GM18861 (cell line): Measurements from ENCODE around the gene ARHGAP30.

ENCODE experiments used
- ATAC-seq: cut with Tn5 transposase; IDR thresholded peaks from one replicate; pipeline ENCODE4 v1.9.1; 2021; ENCODE audit not compliant: unreplicated experiment

ARHGAP30 gene

DNA sequence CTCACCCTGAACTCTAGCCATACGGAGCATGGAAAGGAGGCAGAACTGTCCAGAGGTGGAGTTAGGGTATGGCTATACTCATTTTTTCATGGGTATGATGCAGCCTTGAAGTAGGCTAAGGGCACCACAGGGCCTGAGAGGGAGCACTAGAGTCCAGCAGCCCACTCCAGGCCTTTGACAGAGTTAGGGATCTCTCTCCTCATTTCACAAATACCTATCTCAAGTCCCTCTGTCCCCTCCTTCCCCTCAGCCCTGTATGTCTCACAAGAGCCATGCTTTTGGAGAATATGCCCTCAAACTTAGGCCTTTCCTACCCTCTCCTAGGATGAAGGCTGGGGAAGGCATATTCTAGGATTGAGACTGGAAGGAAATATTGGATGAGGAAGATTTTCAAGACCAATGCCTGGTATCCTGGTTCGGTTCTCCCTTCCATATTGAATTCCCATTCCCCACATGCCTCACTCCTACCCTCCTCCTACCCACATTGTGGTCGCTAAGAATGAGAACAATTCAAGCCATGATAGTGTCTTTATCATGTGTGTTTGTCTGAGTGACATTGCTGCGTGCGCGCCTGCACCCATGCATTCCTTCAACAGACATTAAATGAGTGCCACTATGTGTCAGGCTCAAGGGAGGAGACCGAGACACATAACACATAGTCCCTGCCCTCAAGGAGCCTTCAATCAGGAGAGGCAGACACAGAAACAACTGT lies 22.3 kb upstream of the ARHGAP30 start:
- no peak for ATAC-seq

DNA sequence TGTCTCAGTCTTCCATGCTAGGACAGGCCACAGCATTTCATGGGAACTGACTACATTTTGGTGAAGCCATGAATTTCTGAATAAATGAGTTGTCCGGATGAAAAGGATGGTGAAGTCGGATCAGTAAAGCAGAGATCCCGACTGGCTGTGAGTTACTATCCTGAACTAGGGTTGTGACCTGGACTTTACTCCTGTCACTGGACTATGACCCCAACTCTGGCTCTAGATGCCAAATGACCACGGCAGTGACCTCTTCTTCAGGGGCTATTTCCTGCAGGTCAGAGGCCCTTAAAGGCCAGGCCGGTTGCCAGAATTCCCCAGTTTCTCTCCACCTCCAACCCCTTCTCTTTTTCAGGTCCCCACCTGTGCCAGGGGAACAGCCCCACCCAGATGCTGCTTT lies 21.4 kb upstream of the ARHGAP30 start:
- no peak for ATAC-seq

DNA sequence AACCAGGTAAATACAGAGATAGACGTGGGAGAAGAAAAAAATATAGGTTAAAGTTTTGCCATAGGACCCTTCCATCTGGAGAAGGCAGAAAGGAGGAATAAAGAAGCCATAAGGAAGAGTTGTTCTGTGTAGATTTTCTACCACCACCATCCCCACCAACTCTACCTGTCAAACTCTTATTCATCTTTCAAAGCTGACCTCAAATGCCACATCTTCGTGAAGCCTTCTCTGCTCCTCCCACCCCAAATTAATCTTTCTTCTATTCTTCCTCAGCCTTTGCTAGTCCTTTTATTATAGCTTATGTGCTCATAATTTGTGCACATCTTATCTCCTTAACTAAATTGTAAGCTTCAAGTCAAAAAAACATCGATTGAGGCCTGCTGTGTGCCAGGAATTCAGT lies 20.9 kb upstream of the ARHGAP30 start:
- no peak for ATAC-seq

DNA sequence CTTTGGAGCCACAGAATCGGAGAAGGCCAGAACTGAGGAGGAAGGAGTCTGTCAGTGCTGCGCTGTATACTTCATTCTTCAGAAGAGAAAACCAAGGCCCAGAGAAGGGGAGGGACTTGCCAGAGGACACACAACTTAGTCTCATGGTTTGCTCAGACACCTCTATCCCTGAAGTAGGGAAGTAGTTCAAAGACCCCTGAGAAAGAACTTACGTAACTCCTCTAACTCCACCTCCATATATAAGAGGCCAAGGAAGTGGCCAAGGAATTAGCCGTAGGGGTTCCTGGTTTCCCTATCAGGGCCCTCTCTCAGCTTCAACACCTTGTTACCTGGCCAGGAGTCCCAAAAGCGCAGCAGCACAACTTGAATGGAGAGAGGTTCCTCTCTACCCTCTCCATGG lies 20.2 kb upstream of the ARHGAP30 start:
- ATAC-seq = no peak

DNA sequence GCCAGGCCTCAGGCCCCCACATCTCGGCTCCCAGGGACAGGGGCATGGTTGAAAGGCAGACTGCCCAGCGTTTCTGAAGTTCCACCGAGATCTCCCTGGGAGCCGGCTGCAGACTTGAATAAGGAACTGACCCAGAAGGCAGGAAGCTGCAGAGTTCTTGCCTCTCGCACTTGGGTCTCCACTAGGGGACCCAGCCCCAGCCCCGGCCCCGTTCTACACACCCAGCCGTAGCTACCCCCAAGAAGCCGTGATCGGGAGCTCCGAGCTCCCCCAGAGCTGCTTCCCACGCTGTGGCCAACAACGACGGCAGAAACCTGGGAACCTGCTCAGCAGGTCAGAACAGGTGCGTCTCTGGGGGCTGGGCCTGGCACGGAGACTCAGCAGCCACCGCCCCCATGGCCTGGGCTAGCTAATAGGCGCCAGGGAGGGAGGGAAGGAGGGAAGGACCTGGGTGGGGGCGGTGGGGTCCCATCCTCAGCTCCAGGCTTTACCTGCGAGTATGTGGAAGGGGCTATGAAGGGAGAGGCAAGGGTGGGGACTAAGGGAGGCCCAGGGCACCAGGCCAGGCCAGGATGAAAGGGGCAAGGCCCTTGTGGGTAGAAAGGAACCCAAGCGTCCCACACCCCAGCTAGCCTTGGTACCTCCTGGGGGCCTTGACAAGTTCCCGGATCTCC lies 19.7 kb upstream of the ARHGAP30 start, which contains the start of gene NECTIN4:
Gene NECTIN4, minus strand, starts transcription at position 308 of the 674 bp plus-strand sequence. Its CDS starts 262 bp downstream, at position 46.
- ATAC-seq = no peak

DNA sequence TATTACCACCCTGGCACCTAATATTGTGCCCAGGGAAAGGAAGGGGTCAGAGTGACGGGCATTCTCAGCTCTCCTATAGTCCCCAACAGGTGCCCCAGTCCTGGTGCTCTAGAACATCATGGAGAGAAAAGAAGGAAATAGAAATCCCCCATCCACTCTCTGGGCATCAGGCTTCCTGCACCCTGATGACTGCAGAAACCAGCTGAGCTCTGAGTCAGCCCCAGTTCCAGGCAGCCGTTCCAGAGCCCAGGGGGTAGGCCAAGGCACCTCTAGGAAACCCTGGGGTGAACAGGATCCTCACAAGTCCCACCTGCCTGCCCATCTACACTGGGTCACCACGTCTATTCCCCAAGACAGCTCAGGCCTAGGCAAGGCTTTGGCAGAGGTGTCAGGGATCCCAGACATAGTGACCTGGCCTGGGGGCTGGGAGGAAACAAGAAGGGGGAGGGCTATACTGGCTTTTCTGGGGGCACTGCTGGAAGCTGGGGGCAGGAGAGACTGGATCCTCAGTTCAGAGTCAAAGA lies 19.0 kb upstream of the ARHGAP30 start:
- no peak for ATAC-seq

DNA sequence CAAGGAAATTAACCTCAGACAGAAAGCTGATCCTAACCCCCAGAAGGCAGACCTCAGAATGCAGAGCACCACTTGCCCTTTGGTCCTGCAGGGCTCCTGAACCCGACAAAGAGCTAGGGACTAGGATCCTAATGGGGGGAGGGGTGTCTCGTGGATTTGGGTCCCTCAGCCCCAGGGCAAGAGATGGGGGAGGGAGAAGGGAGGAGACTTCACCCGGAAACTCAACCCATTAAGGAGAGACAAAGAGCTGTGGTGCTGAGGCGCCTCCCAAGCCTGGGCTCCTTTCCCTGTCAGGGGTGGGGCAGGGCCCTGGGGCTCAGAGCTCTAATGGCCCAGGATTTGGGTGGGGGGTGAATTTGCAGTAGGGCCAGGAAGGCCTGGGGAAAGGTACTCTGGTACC lies 16.8 kb upstream of the ARHGAP30 start:
- no peak for ATAC-seq

DNA sequence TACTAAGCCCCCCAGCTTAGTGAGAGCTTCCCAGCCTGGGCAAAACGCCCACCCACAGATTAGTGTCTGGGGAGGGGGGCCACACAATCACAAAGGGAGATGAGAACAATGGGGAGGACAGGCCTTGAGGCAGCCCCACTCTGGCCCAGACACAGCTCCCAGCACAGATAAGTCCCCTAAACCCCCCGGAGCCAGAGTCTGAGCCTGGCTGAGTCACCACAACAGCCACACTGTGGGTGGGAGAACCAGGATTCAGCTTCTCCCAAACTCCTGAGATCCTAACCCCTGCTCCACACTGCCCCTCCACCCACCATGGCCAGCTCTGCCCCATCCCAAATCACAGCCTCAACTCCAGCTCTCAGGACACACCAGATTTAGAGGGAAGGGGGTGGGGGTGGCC lies 15.5 kb upstream of the ARHGAP30 start:
- no peak for ATAC-seq

DNA sequence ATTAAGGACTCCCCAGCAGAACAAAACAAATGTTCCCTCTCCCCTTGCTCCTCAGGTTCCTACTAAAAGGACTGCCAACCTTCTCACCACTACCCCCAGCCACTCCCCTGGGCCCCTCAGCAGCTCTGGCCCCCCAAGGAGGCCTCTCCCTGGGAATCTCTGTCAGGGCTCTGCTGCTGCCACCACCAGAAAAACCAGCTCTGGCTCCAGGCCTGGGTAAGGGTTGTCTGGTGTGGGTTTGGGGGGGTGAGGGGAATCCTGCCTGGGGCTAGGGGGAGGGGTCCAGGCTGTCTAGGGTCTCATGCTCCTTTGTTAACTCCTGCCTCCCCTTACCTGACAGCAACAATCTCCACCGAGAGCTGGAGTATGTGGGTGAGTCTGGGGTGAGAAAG lies 14.9 kb upstream of the ARHGAP30 start:
- no peak for ATAC-seq

DNA sequence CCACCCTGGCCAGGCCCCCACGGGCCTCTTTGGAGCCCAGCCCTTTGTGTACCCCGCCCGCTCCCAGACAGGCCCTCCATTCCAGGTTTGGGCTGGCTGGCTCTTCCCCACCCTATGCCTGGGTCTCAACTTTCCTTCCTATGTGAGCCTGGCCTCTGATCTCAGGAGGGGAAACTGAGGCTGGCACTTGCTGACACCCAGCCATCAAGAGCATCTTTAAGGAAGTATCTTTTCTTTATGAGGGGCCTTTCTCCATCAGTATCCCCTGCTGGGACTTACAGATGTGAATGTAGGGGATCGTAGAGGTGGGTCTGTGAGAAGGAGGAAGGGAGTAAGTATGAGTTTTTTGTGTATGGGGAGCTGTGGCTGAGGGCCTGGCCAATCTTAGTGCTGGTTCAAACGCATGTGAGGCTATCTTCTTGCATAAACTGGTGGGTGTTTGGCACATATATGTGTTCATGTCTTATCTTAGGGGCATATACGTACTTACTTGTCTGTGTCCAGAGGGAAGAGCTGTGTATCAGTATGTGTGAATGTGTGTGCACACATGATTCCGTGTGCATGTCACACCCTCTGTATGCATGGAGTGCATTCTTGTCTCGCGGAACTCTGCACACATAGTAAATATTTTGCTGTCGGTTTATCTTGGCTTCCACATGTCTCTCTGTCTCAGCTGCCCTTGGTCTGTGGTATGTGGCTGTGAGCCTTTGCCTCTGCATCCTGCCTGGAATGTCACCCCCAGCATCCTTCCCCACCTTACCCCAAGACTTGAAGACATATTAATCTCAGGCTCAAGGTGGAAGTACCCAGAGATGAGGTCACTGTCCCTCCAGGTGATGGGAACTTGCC lies 14.3 kb upstream of the ARHGAP30 start:
- no peak for ATAC-seq

DNA sequence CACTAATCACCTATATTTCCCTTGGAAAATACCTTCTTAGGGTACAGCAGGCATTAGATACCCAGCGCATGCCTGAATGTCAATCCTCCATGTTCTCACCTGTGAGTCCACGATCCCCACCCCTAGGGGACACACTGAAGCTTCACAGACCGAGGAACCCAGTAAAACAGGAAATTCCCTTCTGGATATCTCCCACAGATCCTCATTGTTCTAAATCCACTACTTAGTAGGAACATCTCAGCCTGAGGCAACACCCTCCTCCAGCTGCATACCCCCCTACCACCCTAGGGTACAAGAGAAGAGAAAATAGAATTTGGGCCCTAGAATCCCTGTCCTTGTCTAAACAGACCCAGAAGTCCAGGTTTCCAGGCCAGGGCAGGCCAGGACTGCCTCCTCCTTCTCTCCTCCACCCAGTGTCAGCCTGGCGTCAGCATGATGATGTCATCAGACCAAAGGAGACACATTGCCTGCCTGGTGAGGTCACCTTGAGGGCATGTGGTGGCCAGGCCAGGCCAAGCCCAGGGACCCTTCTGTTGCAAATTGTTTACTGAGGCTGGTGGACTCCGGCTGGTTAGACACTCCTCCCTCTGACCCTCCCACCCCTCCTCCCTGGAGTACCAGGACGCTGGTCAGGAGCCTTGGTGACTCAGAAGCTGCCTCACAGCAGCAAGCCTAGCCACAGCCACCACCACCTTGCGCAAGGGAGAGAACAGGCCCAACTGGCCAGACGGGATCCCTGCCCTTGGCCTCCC lies 13.5 kb upstream of the ARHGAP30 start:
- no peak for ATAC-seq

DNA sequence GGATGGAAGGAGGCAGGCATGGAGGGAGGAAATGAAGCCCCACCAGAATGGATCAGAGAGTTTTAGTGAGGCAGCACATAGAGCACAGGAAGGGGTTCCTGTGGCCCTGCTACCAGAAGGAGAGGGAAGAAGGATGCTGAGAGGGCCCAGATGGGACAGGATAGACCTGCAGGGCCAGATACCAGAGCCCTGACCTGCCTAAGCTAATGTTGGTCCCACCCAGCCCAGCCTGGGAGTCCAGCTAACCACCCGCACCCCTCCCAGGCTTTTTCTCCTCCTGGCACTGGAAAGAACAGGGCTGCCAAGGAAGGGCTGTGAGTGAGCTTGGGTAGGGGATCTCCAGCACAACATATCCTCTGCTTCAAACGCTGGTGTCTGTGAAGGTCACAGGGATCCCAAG lies 12.8 kb upstream of the ARHGAP30 start:
- ATAC-seq = no peak

DNA sequence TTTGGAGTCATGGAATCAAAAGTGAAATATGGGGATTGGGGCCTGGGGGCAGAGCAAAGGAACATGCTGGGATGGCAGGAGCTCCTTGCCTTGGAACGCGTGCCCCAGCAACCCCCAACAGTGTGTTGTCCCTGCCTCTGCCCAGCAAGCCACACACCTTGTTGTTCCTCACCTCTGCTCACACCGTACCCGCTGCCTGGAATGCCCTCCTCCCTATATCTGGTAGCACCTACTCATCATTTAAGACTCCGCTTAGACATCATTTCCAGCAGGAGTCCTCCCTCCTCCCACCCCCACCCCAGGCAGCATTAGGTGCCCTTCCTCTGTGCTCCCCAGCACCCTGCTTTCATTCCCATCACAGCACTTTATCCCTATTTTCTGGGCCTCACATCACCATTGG lies 11.8 kb upstream of the ARHGAP30 start:
- no peak for ATAC-seq

DNA sequence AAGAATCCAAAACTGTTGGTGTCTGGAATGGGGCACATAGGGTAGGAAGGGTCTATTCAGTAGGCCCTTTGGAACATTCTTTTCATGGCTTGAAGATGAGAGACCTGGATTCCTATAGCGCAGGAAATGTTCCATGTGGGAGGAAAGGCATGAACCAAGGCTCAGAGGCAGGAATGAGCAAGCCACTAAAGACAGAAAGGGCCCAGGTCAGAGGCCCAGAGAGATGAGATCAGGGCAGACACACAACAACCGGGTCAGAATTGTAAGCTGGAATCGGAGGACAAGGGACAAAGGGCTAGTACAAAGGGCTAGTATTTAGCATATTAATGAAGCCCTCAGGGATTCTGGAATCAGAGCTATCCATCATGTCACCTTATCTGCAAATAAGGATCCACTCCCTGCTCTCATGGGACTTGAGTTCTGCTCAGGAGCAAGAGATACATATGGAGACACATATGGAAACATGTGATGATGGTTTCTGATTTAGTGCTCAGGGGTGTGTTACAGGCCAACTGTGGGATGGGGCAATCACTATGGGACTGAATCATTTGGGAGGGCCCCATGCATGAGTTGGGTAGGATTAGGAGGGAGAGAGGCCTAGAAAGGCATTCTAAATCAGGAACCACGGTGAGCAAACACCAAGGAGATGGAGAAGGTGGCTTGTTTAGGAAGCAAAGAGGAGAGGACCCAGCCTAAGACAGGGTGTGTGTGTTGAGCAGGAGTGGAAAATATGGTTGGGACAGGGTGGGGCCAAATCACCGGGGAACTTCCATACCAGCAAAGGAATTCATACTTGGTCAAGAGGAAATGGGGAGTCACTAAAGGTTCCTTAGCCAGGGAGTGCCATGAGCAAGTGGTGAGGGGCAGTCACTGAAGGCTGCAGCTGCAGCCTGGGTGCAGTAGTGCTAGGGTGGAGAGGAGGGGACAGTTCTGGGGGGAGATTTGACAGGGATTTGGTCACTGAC lies 11.0 kb upstream of the ARHGAP30 start:
- ATAC-seq = no peak

DNA sequence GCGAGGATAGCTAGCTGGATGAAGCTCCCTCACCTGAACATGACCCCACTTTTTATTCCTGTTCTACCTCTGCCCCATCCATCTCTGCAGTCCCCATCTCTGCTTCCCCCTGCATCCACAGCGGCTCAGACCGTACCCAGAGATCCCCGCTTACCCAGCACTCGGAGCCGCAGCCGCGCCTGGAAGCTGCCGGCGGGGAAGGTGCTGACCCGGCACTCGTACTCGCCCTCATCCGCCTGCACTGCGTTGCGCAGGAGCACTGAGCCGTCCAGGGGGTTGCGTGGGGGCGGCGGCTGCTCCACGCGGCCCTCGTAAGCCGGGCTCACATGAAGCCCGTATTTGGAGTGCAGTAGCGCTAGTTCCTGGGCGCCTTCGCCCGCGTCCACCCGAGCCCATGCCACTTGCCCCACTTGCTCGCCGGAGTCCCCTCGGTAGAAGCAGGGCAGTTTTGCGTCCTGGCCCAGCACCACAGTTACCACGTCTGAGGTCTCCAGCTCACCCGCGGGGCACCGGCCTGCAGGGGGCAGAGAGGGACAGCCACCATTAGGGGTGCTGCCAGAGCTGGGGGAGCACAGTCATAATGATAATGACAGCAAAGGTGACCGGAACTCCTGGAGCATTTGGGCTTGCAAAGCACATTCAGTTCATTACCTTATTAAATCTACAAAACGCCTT lies 9.9 kb upstream of the ARHGAP30 start:
- no peak for ATAC-seq

DNA sequence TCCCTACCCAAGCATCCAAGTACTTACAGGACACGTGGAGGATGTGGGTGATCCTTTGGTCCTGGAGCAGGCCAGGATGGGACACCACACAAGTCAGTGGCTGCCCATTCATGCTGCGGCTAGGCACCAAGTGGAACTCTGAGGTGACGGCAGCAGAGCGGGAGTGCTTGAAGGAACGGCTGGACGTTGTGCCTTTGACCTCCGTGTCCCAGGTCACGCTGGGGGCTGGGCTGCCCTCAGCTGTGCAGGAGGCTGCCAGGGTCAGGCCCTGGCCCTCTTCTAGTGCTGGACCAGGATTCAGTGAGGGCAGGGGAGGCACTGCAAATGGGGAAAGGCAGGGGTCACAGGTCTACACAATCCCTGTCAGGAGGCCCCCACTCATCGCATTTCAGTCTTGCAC lies 7.7 kb upstream of the ARHGAP30 start:
- ATAC-seq = no peak

DNA sequence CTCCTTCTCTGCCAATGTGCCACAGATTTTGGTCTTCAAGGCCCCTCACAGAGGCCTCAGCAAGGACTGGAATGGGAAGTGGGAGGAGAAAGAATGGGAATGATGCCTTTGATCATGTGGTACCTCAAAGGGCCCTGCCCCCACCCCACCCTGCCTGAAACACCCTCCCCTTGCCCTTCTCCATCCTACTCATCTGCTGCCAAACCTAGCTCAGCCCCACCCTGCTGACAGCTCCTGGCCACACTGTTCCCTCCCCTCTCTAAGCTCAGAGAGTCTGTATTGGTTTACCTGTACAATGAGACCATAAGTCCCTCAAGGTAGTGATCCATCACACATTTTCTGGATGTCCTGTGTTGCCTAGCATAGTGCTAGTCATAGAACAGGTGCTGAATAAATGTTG lies 6.7 kb upstream of the ARHGAP30 start:
- no peak for ATAC-seq

DNA sequence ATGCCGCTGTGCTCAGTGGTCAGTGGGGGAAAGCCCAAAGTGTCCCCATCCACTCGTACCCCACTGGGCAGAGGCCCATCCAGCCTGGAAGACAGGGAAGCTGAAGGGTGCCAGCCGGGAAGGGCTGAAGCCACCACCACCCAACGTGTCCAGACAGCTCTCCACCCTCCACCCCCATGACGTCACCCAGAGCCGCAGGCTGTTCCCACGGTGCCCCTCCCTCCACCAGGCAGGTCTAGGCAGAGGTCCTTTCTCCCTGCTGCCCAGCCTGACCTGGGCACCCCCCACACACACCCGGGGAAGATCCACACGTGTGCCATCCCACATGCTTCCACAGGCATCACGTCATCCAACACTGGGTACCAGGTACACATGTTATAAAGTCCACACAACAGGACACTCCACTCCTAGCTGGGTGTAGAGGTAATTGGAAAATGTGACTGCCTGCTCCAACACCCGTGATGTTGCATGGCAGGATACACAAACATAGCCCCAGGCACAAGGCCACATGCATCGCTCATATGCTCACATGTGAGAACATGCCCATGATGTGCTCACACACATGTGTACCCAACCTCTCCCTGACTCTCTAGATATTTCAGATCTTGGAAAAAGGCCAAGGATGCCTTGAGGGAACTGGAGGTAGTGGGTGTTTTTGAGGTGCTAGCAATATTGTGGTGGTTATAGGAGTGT lies 5.1 kb upstream of the ARHGAP30 start:
- no peak for ATAC-seq
